ENCODE data around the gene AKR1C4. TPM values are rescaled to one million over a fixed set of nuclear protein-coding genes. Genes with fewer than 3 reads are reported as not detected.

Gene AKR1C4
- total RNA-seq, 1 donor from 2014 or later: not detected

DNA sequence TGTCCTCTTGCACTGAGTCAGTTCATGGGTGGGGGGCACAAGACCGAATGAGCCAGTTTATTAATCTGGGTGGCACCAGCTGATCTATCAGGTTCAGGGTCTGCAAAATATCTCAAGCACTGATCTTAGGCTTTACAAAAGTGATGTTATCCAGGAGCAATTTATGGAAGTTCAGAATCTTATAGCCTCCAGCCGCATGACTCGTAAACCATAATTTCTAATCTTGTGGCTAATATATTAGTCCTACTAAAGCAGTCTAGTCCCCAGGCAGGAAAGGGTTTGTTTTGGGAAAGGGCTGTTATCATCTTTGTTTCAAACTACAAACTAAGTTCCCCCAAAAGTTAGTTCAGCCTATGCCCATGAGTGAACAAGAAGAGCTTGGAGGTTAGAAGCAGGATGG, 45.6 kb upstream of the AKR1C4 start:
- H3K27ac ChIP-seq (replicated peaks): no peak overlapping the region
- TF ChIP-seq, protein P1, sequence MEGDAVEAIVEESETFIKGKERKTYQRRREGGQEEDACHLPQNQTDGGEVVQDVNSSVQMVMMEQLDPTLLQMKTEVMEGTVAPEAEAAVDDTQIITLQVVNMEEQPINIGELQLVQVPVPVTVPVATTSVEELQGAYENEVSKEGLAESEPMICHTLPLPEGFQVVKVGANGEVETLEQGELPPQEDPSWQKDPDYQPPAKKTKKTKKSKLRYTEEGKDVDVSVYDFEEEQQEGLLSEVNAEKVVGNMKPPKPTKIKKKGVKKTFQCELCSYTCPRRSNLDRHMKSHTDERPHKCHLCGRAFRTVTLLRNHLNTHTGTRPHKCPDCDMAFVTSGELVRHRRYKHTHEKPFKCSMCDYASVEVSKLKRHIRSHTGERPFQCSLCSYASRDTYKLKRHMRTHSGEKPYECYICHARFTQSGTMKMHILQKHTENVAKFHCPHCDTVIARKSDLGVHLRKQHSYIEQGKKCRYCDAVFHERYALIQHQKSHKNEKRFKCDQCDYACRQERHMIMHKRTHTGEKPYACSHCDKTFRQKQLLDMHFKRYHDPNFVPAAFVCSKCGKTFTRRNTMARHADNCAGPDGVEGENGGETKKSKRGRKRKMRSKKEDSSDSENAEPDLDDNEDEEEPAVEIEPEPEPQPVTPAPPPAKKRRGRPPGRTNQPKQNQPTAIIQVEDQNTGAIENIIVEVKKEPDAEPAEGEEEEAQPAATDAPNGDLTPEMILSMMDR (IDR thresholded peaks at IDR 0.05; ENCODE audit: borderline replicate concordance): no peak

DNA sequence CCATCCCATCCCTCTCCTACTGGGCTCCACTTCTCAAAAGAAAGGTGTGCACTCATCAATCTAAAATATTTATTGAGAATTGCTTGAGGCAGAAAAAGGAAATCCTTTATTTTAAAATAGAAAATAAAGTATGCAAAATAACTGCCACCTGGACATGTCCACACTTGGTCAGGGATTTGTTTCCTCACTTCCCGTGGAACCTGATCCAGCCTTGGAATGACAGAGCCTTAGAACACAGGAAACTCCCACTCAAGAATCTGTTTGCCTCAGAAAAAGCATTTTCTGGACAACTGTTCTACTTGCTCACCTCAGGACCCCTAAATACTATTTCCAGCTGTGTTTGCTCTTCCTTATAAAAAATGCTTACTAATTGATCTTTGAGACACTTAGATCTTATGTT, 40.7 kb upstream of the AKR1C4 start:
- H3K27me3 ChIP-seq (ENCODE audit: low read depth): no peaks in the 10 kb centered on the region
- H3K4me1 ChIP-seq: no peaks in the 10 kb centered on the region
- peaks cover 17% of the 10 kb centered on the region for H3K9me3 ChIP-seq (replicated peaks)
- intact Hi-C loops (cut with micrococcal nuclease): no loop called here
- H3K36me3 ChIP-seq: no peaks in the 10 kb centered on the region
- TF ChIP-seq, protein P1 (IDR thresholded peaks at IDR 0.05; ENCODE audit: borderline replicate concordance): no peak
- no peak overlapping the region for H3K4me3 ChIP-seq
- no peak for DNase-seq
- H3K27ac ChIP-seq (replicated peaks): no peak overlapping the region

More for the DNA sequence above, 45.6 kb upstream of the AKR1C4 start:
- H3K9me3 ChIP-seq (replicated peaks): peaks cover 28% of the 10 kb centered on the region
- no peak for DNase-seq
- no peak overlapping the region for H3K4me3 ChIP-seq
- no peaks in the 10 kb centered on the region for H3K36me3 ChIP-seq
- intact Hi-C loops (cut with micrococcal nuclease): no loop called here
- no peaks in the 10 kb centered on the region for H3K27me3 ChIP-seq (ENCODE audit: low read depth)
- no peaks in the 10 kb centered on the region for H3K4me1 ChIP-seq

DNA sequence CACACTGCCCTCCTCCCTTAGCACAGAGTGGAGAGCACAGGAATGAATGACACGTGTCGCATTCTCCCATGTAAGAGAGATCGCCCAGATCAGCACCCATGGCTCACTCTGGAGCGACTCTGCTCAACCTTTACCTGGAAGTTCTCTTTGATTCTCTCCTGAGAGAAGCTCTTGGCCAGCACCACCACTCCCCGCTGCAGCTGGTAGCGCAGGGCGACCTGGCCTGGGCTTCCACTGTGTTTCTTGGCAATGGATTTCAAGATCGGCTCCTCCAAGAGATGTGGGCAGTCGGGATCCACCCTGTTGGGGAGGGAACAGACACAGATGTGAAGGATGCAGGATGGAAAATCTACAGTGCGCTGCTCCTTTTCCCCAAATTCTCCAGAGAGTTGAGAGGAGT, 39.1 kb upstream of the AKR1C4 start:
- Histone ChIP-seq H3K36me3 (no peaks in the 10 kb centered on the region), H3K4me1 (no peaks in the 10 kb centered on the region), H3K4me3 (no peak overlapping the region), H3K9me3 (replicated peaks) (peaks cover 24% of the 10 kb centered on the region), H3K27me3 (ENCODE audit: low read depth) (no peaks in the 10 kb centered on the region), H3K27ac (replicated peaks) (no peak overlapping the region)
- intact Hi-C loops (cut with micrococcal nuclease): no loop called here
- TF ChIP-seq, protein P1 (IDR thresholded peaks at IDR 0.05; ENCODE audit: borderline replicate concordance): no peak
- no peak for DNase-seq

DNA sequence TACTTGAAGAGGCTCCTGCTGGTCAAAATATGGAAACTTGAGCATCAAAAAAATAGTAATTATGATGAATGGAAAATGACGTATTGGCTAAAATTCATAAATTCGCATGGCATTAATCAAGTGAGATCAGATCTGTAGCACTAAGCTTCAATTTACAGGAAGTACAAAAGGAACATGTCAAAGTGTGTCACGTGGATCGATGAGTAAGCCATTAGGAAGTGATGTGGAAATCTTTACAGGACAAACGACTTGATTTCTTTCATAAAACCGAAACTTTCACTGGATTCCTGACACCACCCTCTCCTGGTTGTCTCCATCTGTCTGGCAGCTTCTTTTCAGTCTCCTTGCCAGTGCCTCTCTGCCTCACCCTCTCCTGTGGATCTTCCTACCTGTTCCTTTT, 37.5 kb upstream of the AKR1C4 start:
- intact Hi-C loops (cut with micrococcal nuclease): no loop called here
- peaks cover 40% of the 10 kb centered on the region for H3K9me3 ChIP-seq (replicated peaks)
- H3K36me3 ChIP-seq: no peaks in the 10 kb centered on the region
- no peak for DNase-seq
- H3K27me3 ChIP-seq (ENCODE audit: low read depth): no peaks in the 10 kb centered on the region
- H3K4me1 ChIP-seq: no peaks in the 10 kb centered on the region
- H3K4me3 ChIP-seq: no peak overlapping the region
- TF ChIP-seq, protein P1 (IDR thresholded peaks at IDR 0.05; ENCODE audit: borderline replicate concordance): no peak
- H3K27ac ChIP-seq (replicated peaks): no peak overlapping the region

DNA sequence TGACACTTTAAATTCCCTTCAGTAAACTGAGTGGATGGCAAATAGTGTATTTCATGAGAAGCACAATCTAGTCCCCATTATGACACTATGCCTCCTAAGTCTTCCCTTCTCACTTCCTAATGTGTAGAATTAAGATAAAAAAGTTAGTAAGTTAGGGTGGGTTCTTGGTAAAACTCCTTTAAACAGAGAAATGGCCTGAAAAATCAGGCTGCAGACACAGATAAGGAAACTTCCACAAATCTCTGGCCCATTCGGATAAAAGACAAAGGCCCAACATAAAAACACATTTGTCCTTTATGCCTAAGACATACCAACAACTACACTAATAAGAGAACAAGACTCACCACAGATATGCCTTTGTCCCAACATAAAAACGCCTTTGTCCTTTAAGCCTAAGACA, 33.1 kb upstream of the AKR1C4 start:
- TF ChIP-seq, protein P1 (IDR thresholded peaks at IDR 0.05; ENCODE audit: borderline replicate concordance): no peak
- no peaks in the 10 kb centered on the region for H3K27me3 ChIP-seq (ENCODE audit: low read depth)
- no peaks in the 10 kb centered on the region for H3K36me3 ChIP-seq
- H3K9me3 ChIP-seq (replicated peaks): peaks cover 84% of the 10 kb centered on the region
- H3K4me1 ChIP-seq: no peaks in the 10 kb centered on the region
- intact Hi-C loops (cut with micrococcal nuclease): no loop called here
- H3K4me3 ChIP-seq: no peak overlapping the region
- H3K27ac ChIP-seq (replicated peaks): no peak overlapping the region
- no peak for DNase-seq

DNA sequence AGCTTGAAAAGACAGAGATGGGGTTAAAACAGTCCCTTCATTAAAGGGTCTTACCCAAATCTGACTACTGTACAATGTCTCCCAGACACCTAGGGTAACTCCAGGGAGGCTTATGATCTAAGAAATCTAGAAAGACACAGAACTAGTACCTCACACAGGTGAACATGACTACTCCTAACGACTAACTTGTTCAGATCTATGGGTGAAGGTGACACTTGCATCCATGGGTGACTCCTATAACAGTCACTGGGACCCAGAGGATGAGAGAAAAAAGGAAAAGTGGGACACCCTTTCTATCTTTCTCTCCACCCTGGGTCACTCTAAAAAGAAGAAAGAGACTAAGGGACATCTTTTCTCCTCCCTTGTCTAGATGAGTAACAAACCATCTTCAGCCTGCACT, 30.9 kb upstream of the AKR1C4 start:
- Histone ChIP-seq H3K27ac (replicated peaks) (no peak overlapping the region), H3K4me3 (no peak overlapping the region), H3K36me3 (no peaks in the 10 kb centered on the region), H3K4me1 (no peaks in the 10 kb centered on the region), H3K9me3 (replicated peaks) (peaks cover 85% of the 10 kb centered on the region), H3K27me3 (ENCODE audit: low read depth) (no peaks in the 10 kb centered on the region)
- TF ChIP-seq, protein P1 (IDR thresholded peaks at IDR 0.05; ENCODE audit: borderline replicate concordance): no peak
- no peak for DNase-seq
- intact Hi-C loops (cut with micrococcal nuclease): no loop called here

Data from left ventricle myocardium inferior (tissue), 1 donor.